ENCODE measurements around the gene APOC4. TPM values are rescaled to one million over a fixed set of nuclear protein-coding genes. Genes with fewer than 3 reads are reported as not detected.
"Not testable (repeated sequence)": the region's sequence is repeated elsewhere in the genome, so short reads cannot be mapped to it uniquely, and the experiment has no call there.

APOC4 gene
- total RNA-seq, 4 donors from 2014 or later, result not detected

- Histone ChIP-seq H3K36me3 (no peaks in the 10 kb centered on the region), H3K9me3 (no peaks in the 10 kb centered on the region), H3K4me3 (no peak overlapping the region), H3K27me3 (no peaks in the 10 kb centered on the region), H3K27ac (no peak overlapping the region), H3K4me1 (peaks cover 0 to 14% of the 10 kb centered on the region in 2 donors)
- ATAC-seq (no peak), DNase-seq (no peak)
- in situ Hi-C loops (cut with MboI; ENCODE audit: low sequenced_read_pairs in 4 of 4), result no loop called here
- intact Hi-C loops (cut with DNase I; ENCODE audit: low total_unique reads), result no loop called here
- TF ChIP-seq CTCF (IDR thresholded peaks at IDR 0.05 in 4 of 5, conservative IDR thresholded peaks at IDR 0.05 in 1 of 5) (no peak), POLR2A (IDR thresholded peaks at IDR 0.05) (no peak)
Measured at GRCh38 chr19:44924243-44924725, 17.8 kb upstream of the APOC4 start.

GRCh38 chr19:44925114-44925891 lies 16.7 kb upstream of the APOC4 start:
- TF ChIP-seq POLR2A (IDR thresholded peaks at IDR 0.05) (no peak), CTCF (IDR thresholded peaks at IDR 0.05 in 4 of 5, conservative IDR thresholded peaks at IDR 0.05 in 1 of 5) (no peak)
- ATAC-seq, result peak; percentile 60

GRCh38 chr19:44926245-44927077 lies 15.6 kb upstream of the APOC4 start:
- in situ Hi-C loops (cut with MboI; ENCODE audit: low sequenced_read_pairs in 4 of 4), result not testable (repeated sequence)

More at GRCh38 chr19:44925114-44925891, 16.7 kb upstream of the APOC4 start:
- Histone ChIP-seq H3K4me1 (peaks cover 0 to 14% of the 10 kb centered on the region in 2 donors), H3K9me3 (no peaks in the 10 kb centered on the region), H3K27ac (peak overlapping the region in 2 of 4 donors; percentile 20 to 37), H3K4me3 (no peak overlapping the region), H3K27me3 (no peaks in the 10 kb centered on the region), H3K36me3 (no peaks in the 10 kb centered on the region)
- in situ Hi-C loops (cut with MboI; ENCODE audit: low sequenced_read_pairs in 4 of 4) (no loop called here), intact Hi-C loops (cut with DNase I; ENCODE audit: low total_unique reads) (no loop called here)
- peak; percentile 54 to 82 for DNase-seq

GRCh38 chr19:44927746-44928145 lies 14.3 kb upstream of the APOC4 start:
- TF ChIP-seq POLR2A (IDR thresholded peaks at IDR 0.05), result no peak
- TF ChIP-seq CTCF (IDR thresholded peaks at IDR 0.05 in 4 of 5, conservative IDR thresholded peaks at IDR 0.05 in 1 of 5), result no peak
- no peaks in the 10 kb centered on the region for H3K36me3 ChIP-seq
- ATAC-seq (no peak), DNase-seq (no peak)
- H3K9me3 ChIP-seq, result no peaks in the 10 kb centered on the region
- H3K4me1 ChIP-seq, result peaks cover 0 to 14% of the 10 kb centered on the region in 2 donors
- H3K27me3 ChIP-seq, result no peaks in the 10 kb centered on the region
- intact Hi-C loops (cut with DNase I; ENCODE audit: low total_unique reads), result no loop called here
- H3K4me3 ChIP-seq, result no peak overlapping the region
- in situ Hi-C loops (cut with MboI; ENCODE audit: low sequenced_read_pairs in 4 of 4), result no loop called here
- no peak overlapping the region for H3K27ac ChIP-seq

More at GRCh38 chr19:44926245-44927077, 15.6 kb upstream of the APOC4 start:
- H3K36me3 ChIP-seq; H3K27me3 ChIP-seq; H3K9me3 ChIP-seq; DNase-seq; H3K27ac ChIP-seq; intact Hi-C loops (cut with DNase I; ENCODE audit: low total_unique reads): not testable (repeated sequence)
- peak; percentile 28 to 40 for ATAC-seq
- Histone ChIP-seq H3K4me1 (peaks cover 0 to 14% of the 10 kb centered on the region in 2 donors), H3K4me3 (peak overlapping the region; percentile 21 to 46 (median 30))

- H3K27me3 ChIP-seq, result no peaks in the 10 kb centered on the region
- ATAC-seq (no peak), DNase-seq (no peak)
- in situ Hi-C loops (cut with MboI; ENCODE audit: low sequenced_read_pairs in 4 of 4) (no loop called here), intact Hi-C loops (cut with DNase I; ENCODE audit: low total_unique reads) (no loop called here)
- peaks cover 0 to 11% of the 10 kb centered on the region in 2 donors for H3K4me1 ChIP-seq
- H3K9me3 ChIP-seq, result no peaks in the 10 kb centered on the region
- H3K27ac ChIP-seq, result no peak overlapping the region
- no peak overlapping the region for H3K4me3 ChIP-seq
- no peak for TF ChIP-seq POLR2A (IDR thresholded peaks at IDR 0.05)
- TF ChIP-seq CTCF (IDR thresholded peaks at IDR 0.05 in 4 of 5, conservative IDR thresholded peaks at IDR 0.05 in 1 of 5), result no peak
- H3K36me3 ChIP-seq, result no peaks in the 10 kb centered on the region
Measured at GRCh38 chr19:44930088-44930487, 11.9 kb upstream of the APOC4 start.

Measured in gastrocnemius medialis (tissue), 4 donors.